Uterus (tissue), 2 donors: ENCODE results near the gene CLUH.

Experiments
- POLR2A ChIP-seq, 2 donors: fragments of 450-650 bp; IDR thresholded peaks; one replicate each; pipeline ENCODE4 v1.6.1; 2016; ENCODE audit warnings: antibody characterized with exemption in 2 of 2, mild to moderate bottlenecking in 1 of 2, moderate library complexity in 1 of 2
- TF ChIP-seq, protein P1 (sequence below), 4 experiments: fragments of 200-600 bp in 2 of 4; fragments of 450-650 bp in 2 of 4; sonication (generic) in 2 of 4; IDR thresholded peaks; one replicate each; pipeline ENCODE4 v1.5.1; 2016 to 2019; ENCODE audit warnings: antibody characterized with exemption in 4 of 4, mild to moderate bottlenecking in 2 of 4, moderate library complexity in 1 of 4

DNA sequence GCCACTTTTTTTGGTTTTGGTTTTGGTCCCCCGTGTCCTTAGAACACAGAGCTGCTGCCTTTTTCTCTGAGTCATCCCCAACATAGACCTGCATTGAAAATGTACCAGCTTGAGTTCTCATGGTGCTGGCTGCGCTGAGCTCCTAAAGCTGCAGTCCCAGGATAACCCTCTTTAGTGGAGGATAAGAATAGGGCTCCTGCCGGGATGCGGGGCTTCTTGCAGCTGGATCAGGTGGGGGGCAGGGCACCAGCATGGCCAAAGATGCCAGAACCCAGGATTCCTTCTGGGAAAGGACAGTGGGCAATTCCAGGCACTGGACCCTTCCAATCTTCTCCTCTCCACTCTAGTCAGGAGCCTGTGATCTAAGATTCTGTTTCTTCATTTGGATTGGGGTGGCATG lies 8.3 kb upstream of the CLUH start:
- TF ChIP-seq, protein P1, sequence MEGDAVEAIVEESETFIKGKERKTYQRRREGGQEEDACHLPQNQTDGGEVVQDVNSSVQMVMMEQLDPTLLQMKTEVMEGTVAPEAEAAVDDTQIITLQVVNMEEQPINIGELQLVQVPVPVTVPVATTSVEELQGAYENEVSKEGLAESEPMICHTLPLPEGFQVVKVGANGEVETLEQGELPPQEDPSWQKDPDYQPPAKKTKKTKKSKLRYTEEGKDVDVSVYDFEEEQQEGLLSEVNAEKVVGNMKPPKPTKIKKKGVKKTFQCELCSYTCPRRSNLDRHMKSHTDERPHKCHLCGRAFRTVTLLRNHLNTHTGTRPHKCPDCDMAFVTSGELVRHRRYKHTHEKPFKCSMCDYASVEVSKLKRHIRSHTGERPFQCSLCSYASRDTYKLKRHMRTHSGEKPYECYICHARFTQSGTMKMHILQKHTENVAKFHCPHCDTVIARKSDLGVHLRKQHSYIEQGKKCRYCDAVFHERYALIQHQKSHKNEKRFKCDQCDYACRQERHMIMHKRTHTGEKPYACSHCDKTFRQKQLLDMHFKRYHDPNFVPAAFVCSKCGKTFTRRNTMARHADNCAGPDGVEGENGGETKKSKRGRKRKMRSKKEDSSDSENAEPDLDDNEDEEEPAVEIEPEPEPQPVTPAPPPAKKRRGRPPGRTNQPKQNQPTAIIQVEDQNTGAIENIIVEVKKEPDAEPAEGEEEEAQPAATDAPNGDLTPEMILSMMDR (IDR thresholded peaks at IDR 0.05), result no peak
- no peak for TF ChIP-seq POLR2A (IDR thresholded peaks at IDR 0.05)
